Adrenal gland (tissue), 5 donors: ENCODE measurements around the gene AMZ1.

Experiments
- POLR2A ChIP-seq, 2 donors: fragments of 450-650 bp; IDR thresholded peaks; one replicate each; pipeline ENCODE4 v1.6.1; 2017; ENCODE audit warnings: antibody characterized with exemption in 2 of 2, mild to moderate bottlenecking in 2 of 2, moderate library complexity in 1 of 2
- TF ChIP-seq, protein P1 (sequence below), 6 experiments: fragments of 450-650 bp in 4 of 6; fragments of 200-600 bp in 2 of 6; sonication (generic) in 1 of 6; IDR thresholded peaks; 1 replicate in 5 of 6; 2 replicates in 1 of 6; pipeline versions ENCODE4 v1.5.1 to v1.8.0; 2016 to 2021; ENCODE audit warnings: antibody characterized with exemption in 6 of 6, mild to moderate bottlenecking in 2 of 6, moderate library complexity in 1 of 6
- donor health status: DM: no; HTN: no; CAD: no.

- TF ChIP-seq, protein P1, sequence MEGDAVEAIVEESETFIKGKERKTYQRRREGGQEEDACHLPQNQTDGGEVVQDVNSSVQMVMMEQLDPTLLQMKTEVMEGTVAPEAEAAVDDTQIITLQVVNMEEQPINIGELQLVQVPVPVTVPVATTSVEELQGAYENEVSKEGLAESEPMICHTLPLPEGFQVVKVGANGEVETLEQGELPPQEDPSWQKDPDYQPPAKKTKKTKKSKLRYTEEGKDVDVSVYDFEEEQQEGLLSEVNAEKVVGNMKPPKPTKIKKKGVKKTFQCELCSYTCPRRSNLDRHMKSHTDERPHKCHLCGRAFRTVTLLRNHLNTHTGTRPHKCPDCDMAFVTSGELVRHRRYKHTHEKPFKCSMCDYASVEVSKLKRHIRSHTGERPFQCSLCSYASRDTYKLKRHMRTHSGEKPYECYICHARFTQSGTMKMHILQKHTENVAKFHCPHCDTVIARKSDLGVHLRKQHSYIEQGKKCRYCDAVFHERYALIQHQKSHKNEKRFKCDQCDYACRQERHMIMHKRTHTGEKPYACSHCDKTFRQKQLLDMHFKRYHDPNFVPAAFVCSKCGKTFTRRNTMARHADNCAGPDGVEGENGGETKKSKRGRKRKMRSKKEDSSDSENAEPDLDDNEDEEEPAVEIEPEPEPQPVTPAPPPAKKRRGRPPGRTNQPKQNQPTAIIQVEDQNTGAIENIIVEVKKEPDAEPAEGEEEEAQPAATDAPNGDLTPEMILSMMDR (IDR thresholded peaks at IDR 0.05), result no peak
- TF ChIP-seq POLR2A (IDR thresholded peaks at IDR 0.05), result no peak
Observed at GRCh38 chr7:2757361-2757903, 69.4 kb downstream of the AMZ1 start.
